HG02588 (cell line): ENCODE data around the gene CRTAP.
"Not testable (repeated sequence)": the region's sequence is repeated elsewhere in the genome, so short reads cannot be mapped to it uniquely, and the experiment has no call there.

Experiments used
- ATAC-seq: cut with Tn5 transposase; IDR thresholded peaks from one replicate; pipeline ENCODE4 v1.9.1; 2021; ENCODE audit warnings: mild to moderate bottlenecking, moderate library complexity; ENCODE audit not compliant: unreplicated experiment

The CRTAP gene

DNA sequence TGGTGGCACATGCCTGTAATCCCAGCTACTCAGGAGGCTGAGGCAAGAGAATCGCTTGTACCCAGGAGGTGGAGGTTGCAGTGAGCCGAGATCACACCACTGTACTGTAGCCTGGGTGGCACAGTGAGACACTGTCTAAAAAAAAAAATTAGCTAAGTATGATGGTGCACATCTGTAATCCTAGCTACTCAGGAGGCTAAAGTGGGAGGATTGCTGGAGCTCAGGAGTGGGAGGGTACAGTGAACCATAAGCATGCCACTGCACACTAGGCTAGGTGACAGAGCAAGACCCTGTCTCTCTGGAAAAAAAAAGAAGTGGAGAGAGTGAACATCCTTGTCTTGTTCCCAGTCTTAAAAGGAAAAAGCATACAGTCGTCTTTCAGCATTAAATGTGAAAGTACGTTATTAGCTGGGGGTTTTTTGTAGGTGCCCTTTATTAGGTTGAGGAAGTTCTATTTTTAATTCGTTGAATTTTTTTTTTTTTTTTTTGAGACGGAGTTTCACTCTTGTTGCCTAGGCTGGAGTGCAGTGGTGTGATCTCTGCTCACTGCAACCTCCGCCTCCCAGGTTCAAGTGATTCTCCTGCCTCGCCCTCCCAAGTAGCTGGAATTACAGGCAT is 25.3 kb downstream of the CRTAP start:
- not testable (repeated sequence) for ATAC-seq

GRCh38 chr3:33139996-33140395 is 26.2 kb downstream of the CRTAP start:
- ATAC-seq = no peak

- ATAC-seq = no peak
Observed at GRCh38 chr3:33141006-33141405, 27.2 kb downstream of the CRTAP start.

- no peak for ATAC-seq
Observed at GRCh38 chr3:33144433-33144832, 30.6 kb downstream of the CRTAP start.

GRCh38 chr3:33145221-33145900 is 31.5 kb downstream of the CRTAP start:
- ATAC-seq = no peak

DNA sequence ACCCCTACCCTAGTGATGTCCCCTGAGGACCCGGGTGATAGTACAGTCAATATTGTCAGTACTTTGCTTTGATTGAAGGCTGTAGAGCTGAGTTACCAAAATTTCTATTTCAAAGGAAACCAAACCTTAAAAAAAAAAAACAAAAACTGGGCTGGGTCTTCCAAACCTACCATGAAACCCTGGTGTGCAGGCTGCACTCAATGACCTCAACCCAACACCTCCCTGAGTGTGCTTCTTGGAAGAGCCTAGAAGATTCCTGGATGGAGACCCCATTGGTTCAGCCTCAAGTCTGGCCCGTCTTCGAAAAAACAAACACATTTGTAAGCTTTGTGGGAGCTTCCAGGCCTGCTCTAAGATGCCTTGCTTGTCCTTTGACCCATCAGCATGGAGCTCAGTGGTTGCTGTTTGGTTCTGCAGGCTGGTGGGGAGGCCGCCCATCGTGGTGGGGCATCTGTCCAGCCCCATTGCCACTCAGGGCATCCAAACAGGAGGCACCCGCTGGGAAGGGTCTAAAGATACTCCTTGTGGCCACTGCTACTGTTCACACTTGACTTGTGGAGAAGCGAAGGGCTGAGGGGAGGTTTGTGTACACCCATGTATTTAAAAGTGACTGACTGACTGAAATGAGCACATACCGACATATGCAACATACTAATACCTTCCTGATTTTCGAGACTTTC is 32.2 kb downstream of the CRTAP start:
- ATAC-seq = no peak

DNA sequence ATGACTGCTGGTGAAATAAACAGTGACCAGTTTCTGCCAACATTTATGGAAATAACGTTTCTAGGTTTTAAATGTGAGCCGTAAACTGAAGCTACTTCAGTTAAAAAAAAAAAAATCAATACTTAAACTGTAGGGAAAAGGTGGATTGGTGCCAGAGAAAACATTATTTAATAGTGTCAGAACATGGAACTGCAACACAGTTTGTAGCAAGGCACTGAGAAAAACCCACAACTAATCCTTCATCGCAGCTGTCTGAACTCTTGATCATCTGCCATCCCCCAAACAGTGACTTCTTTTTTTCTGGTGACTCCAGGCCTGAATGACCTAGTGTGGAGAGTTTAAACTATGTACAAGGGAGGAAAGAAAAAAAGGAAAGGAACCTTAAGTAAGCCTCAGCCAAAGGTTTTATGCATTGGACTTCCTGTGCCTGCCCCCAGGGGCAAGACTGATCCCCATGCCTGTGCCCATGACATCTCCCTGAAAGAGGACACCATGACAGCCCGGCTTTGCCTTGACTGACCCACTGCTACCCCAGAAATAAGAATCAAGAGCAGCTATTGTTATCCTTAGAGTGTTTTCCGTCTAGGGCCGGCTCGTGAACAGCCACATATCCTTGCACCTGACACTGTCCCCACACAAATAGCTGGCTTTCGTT is 33.1 kb downstream of the CRTAP start:
- no peak for ATAC-seq

- no peak for ATAC-seq
Observed at GRCh38 chr3:33149342-33149741, 35.5 kb downstream of the CRTAP start.

DNA sequence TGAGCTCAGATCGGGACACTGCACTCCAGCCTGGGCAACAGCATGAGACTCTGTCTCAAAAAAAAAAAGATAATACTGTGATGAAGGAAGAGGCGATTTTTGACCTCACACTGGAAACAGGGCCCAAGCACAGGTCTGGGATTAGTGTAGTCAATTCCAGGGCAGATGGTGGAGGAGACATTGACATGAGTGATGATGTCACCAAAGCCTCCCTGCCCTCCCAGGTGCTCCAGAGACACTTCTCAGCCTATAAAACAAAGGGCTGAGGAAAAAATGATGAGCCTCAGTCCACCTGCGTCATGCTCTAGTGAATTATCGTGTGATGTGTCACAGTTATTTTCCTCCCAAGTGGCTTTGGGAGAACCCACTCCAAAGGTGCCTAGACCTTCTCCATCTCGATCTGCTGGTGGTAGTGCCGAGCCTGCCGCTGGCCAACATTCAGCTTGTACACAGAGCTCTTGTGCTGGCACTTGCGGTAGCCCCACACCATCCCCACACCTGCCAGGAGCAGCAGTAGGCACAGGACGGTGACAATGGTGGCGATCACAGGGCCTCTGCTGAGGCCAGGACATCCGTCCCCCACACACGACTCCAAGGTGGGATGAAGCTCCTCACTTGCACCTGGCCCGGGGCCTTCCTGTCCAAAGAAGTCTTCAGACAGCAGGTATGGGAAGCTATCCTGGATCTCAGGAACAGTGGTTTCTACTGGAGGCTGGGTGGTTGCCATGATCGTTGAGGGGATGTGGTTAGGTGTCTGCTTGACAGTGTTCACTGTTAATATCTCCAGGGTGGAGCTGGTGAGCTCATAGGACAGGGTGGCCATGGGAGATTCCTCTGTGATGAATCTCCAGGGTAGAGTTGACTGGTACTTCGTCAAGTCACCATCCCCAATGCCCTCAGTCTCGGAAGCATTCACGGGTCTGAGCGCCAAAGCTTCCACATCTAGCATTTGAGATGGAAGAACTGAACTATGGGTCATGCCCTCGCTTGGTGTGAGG is 38.8 kb downstream of the CRTAP start:
- no peak for ATAC-seq

GRCh38 chr3:33153782-33154181 is 40.0 kb downstream of the CRTAP start:
- no peak for ATAC-seq

- ATAC-seq = no peak
Observed at GRCh38 chr3:33155301-33155700, 41.5 kb downstream of the CRTAP start.

GRCh38 chr3:33159234-33159633 is 45.4 kb downstream of the CRTAP start:
- ATAC-seq = no peak

DNA sequence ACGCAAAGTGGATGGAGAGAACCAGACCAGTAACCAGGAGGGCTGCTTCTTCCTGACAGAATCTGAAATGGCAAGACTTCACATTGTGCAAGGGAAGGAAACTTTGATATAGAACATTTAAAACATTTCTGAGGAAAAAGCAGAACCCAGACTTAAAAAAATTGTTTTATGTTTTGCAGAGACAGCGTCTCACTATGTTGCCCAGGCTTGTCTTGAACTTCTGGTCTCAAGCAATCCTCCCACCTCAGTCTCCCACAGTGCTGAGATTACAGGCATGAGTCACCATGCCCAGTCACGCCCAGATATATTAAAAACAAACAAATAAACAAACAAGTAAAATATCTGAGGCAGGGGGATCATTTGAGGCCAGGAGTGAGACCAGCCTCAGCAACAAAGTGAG is 46.2 kb downstream of the CRTAP start:
- no peak for ATAC-seq

DNA sequence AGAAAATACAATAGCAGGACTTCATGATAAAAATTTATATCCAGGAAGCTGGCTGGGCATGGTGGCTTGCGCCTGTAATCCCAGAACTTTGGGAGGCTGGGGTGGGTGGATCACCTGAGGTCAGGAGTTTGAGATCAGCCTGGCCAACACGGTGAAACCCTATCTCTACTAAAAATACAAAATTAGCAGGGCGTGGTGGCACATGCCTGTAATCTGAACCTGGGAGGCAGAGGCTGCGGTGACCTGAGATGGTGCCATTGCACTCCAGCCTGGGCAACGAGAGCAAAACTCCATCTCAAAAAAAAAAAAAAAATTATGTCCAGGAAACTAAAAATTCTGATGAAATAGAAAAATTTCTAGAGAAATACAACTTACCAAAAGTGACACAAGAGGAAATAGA is 48.8 kb downstream of the CRTAP start:
- ATAC-seq = not testable (repeated sequence)

- no peak for ATAC-seq
Observed at GRCh38 chr3:33165372-33165771, 51.6 kb downstream of the CRTAP start.

DNA sequence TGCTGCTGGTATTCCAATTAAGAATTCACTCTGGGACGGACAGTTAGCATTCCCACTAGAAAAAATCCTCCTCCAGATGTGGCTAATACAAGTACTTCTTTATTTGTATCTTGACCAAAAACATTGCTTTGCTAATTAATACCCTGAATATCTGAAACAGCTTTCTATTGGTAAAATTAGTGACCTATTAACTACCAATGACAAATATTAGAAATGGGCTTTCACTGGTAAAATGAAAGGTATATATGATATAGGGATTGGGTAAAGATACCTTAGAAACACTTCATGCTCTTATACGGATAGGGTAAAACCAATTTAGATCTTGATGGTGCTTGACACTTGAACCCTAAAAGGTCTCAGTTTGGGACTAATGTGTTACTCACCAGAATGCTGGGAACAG is 52.3 kb downstream of the CRTAP start:
- ATAC-seq = no peak

GRCh38 chr3:33167284-33167683 is 53.5 kb downstream of the CRTAP start:
- no peak for ATAC-seq

DNA sequence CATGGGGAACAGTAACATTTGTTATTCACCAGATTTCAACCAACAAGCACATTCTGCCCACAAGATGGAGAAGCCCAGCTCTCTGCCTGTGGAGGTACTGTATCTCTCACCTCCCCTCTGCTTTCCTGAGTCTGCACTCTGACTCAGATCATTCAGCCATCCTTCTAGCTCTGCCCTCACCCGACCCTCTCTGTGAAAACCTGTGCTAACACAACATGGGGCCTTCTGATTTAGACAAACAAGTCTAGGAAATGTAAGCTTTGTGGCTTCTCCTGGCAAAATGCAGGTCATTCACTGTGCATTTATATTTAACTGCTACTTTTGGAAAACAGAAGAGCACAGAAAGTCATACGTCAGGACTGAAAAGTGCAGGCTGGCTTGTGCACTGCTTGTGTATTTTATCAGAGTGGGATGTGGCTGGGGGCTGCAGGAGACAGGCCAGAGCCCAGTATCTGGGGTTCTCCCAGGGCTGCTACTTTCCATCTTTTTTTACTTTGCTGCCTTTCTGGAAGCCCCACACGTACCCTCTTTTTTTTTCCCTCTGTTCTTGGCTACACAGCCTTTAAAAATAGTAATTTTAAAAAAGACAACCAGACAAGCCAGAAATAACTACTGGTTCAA is 54.0 kb downstream of the CRTAP start:
- ATAC-seq = no peak

DNA sequence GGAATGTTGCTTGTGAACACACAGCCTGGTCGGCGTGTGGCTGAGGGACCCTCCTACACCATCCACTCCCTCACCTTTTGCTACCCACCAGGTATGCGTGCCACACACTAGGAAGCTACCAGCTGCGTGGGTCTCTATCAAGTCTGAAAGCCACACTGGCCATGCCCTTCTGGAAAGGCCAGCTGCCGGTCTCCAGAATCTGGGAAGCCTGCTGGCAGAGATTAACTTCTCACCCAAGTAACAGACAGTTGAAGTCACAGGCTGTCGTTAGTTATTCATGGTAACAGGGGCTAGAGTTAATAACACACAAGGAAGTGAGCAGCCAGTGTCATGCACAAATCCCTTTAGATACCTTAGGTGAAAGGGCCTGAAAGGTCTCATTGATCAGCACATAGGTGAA is 56.7 kb downstream of the CRTAP start:
- ATAC-seq = no peak

DNA sequence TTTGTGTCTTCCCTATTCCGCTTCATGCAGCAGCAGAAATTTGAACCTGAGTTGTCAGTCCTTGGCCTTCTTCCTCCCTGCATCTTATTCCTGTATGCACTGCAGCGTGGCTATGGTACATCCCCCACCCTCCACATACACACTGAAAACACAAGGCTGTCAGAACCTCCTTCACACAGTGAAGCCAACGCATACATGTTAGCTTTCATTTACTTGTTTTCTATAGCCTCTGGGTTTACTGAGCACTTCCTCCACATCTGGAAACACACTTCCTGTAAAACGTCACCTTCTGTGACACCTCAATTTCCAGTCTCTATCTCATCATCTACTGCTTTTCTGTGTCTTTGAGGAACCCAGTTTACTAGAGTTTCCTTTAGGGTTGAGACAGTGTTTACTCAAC is 57.8 kb downstream of the CRTAP start:
- ATAC-seq = no peak
